Progenitor cell of endocrine pancreas (in vitro differentiated cells): ENCODE results near the gene GAS7. TPM values are rescaled to one million over a fixed set of nuclear protein-coding genes. Genes with fewer than 3 reads are reported as not detected.

Experiments used
- DNase-seq: peaks from one replicate; pipeline ENCODE4 v3.0.0; 2021; ENCODE audit warnings: low spot score; ENCODE audit not compliant: unreplicated experiment
- H3K27ac Mint-ChIP-seq: 2 replicates; pipeline ENCODE4 v1.8.0; 2021; ENCODE audit warnings: mild to moderate bottlenecking, moderate library complexity, mixed read lengths
- H3K27me3 Mint-ChIP-seq: 2 replicates; pipeline ENCODE4 v1.8.0; 2021; ENCODE audit warnings: mixed read lengths
- H3K36me3 Mint-ChIP-seq: 2 replicates; pipeline ENCODE4 v1.8.0; 2022; ENCODE audit warnings: mixed read lengths; ENCODE audit not compliant: insufficient read depth
- H3K4me1 Mint-ChIP-seq: 2 replicates; pipeline ENCODE4 v1.8.0; 2021; ENCODE audit warnings: low read depth, mixed read lengths
- H3K4me3 Mint-ChIP-seq: 2 replicates; pipeline ENCODE4 v1.8.0; 2021; ENCODE audit warnings: low read depth, mild to moderate bottlenecking, moderate library complexity, mixed read lengths
- H3K9me3 Mint-ChIP-seq: 2 replicates; pipeline ENCODE4 v1.8.0; 2021; ENCODE audit warnings: low read depth, mixed read lengths
- CTCF ChIP-seq: fragments of 200-600 bp; sonication (generic); IDR thresholded peaks from one replicate; pipeline ENCODE4 v1.5.0; 2021; ENCODE audit warnings: antibody characterized with exemption, mild to moderate bottlenecking; ENCODE audit not compliant: unreplicated experiment
- total RNA-seq: library from RNA; stranded (reverse); gene quantifications from 2 replicates; pipeline ENCODE4 v1.2.1, GENCODE V29; 2021

The GAS7 gene
- total RNA-seq, 1 donor from 2014 or later: 3.4 TPM

DNA sequence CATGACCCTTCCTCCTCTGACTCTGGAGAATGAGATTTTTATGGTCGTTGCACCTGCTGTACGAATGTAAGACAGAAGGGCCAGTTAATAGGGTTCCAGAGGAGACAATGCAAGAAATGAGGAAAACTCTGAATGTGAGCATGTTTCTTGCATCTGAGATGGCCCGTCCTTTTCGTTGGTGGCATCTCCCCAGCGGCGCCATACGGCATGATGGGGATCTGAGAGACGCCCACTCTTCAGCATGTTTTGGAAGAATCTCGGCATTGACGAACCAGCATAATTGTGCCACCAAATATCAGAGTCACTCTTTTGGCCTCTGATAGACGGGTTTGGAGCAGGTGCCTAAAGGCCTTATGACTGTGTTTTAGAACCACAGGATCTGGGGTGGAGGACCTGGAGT is 166.8 kb downstream of the GAS7 start:
- DNase-seq: no peak
- TF ChIP-seq CTCF: no peak
- H3K4me1 Mint-ChIP-seq: peaks cover 13% of the 10 kb centered on the region
- no peak overlapping the region for H3K4me3 Mint-ChIP-seq
- H3K27ac Mint-ChIP-seq: no peak overlapping the region
- no peaks in the 10 kb centered on the region for H3K9me3 Mint-ChIP-seq
- peaks cover 7% of the 10 kb centered on the region for H3K27me3 Mint-ChIP-seq
- no peaks in the 10 kb centered on the region for H3K36me3 Mint-ChIP-seq

GRCh38 chr17:10031127-10031526 is 167.3 kb downstream of the GAS7 start:
- H3K27me3 Mint-ChIP-seq: peaks cover 7% of the 10 kb centered on the region
- H3K4me3 Mint-ChIP-seq: no peak overlapping the region
- H3K27ac Mint-ChIP-seq: no peak overlapping the region
- peaks cover 16% of the 10 kb centered on the region for H3K4me1 Mint-ChIP-seq
- H3K9me3 Mint-ChIP-seq: no peaks in the 10 kb centered on the region
- no peaks in the 10 kb centered on the region for H3K36me3 Mint-ChIP-seq
- no peak for TF ChIP-seq CTCF
- no peak for DNase-seq

- H3K27me3 Mint-ChIP-seq: peaks cover 17% of the 10 kb centered on the region
- DNase-seq: no peak
- no peak overlapping the region for H3K27ac Mint-ChIP-seq
- H3K9me3 Mint-ChIP-seq: no peaks in the 10 kb centered on the region
- TF ChIP-seq CTCF: no peak
- no peaks in the 10 kb centered on the region for H3K36me3 Mint-ChIP-seq
- no peak overlapping the region for H3K4me3 Mint-ChIP-seq
- peaks cover 18% of the 10 kb centered on the region for H3K4me1 Mint-ChIP-seq
These were observed 169.3 kb downstream of the GAS7 start for GRCh38 chr17:10029129-10029528.

DNA sequence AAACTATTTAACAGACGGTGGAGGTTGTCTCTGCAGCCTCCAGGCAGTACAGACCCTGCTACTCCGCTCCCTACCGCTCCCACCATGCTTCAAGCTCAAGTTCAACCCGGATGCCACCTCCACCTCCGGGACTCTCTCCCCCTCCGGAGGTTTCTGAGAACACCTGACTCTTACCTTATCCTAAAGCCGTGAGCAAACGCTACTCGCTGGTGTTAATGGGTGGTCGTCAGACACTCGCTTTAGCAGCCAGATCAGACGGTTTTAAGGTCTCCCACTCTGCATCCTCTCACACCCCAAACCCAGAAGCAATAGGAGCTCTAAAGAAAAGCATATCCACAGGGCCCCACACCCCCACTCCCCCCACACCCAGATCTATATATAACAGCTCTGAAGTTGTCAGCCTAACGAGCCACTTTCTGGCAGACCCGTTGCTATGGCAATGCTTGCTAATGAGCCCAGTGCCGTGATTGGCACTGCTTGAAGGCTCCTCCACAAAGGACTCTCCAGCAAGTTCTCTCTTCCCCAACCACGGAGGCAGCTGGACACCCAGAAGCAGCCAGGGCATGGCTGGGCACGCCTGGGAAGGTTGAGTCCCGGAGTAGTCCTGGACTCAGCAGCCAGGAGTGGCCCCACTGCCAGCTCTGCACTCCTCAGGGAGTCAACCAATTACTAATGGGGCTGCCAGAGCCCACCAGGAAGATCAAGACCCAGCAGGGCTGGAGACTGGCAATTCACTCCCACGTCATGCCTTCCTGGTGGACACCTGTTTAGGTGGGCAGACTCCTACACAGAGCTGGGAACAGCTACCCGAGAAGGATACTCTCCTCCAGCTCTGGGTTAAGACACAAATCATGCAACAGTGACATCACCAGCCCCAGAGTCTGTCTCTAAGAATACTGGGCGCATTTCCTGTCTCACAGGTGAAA is 172.2 kb downstream of the GAS7 start:
- TF ChIP-seq CTCF: no peak
- peaks cover 19% of the 10 kb centered on the region for H3K27me3 Mint-ChIP-seq
- no peak for DNase-seq
- H3K9me3 Mint-ChIP-seq: no peaks in the 10 kb centered on the region
- H3K4me1 Mint-ChIP-seq: peaks cover 20% of the 10 kb centered on the region
- peak overlapping the region; percentile 29 for H3K4me3 Mint-ChIP-seq
- no peak overlapping the region for H3K27ac Mint-ChIP-seq
- H3K36me3 Mint-ChIP-seq: no peaks in the 10 kb centered on the region

GRCh38 chr17:10025224-10025623 is 173.2 kb downstream of the GAS7 start:
- no peak for DNase-seq
- H3K4me1 Mint-ChIP-seq: peaks cover 24% of the 10 kb centered on the region
- no peak for TF ChIP-seq CTCF
- no peak overlapping the region for H3K4me3 Mint-ChIP-seq
- H3K36me3 Mint-ChIP-seq: no peaks in the 10 kb centered on the region
- no peaks in the 10 kb centered on the region for H3K9me3 Mint-ChIP-seq
- H3K27ac Mint-ChIP-seq: no peak overlapping the region
- H3K27me3 Mint-ChIP-seq: peaks cover 23% of the 10 kb centered on the region
